Right lobe of liver (tissue), 6 donors: ENCODE data around the gene CYP27B1. TPM values are rescaled to one million over a fixed set of nuclear protein-coding genes. Genes with fewer than 3 reads are reported as not detected.

Experiments
- ATAC-seq, 4 donors: fragments of 200-7000 bp; cut with Tn5 transposase; one replicate each; pipeline ENCODE4 v1.9.1; 2020; ENCODE audit warnings: mild to moderate bottlenecking in 4 of 4, moderate library complexity in 4 of 4
- DNase-seq, 3 donors: peaks; one replicate each; pipeline ENCODE4 v3.0.0-alpha.2; 2020
- H3K27ac ChIP-seq, 3 donors: fragments of 200-600 bp; one replicate each; pipeline ENCODE4 v1.8.0; 2022
- H3K27me3 ChIP-seq, 2 donors: fragments of 200-600 bp; one replicate each; pipeline ENCODE4 v1.8.0; 2022
- H3K36me3 ChIP-seq, 4 donors: fragments of 200-600 bp; sonication (generic) in 1 of 4; one replicate each; pipeline versions ENCODE4 v1.5.1 to v1.8.0; 2017 to 2022; ENCODE audit warnings: control low read depth in 1 of 4
- H3K4me1 ChIP-seq, 4 donors: fragments of 200-600 bp; sonication (generic) in 1 of 4; one replicate each; pipeline versions ENCODE4 v1.5.1 to v1.8.0; 2017 to 2022; ENCODE audit warnings: control low read depth in 1 of 4
- H3K4me3 ChIP-seq, 3 donors: fragments of 200-600 bp; one replicate each; pipeline ENCODE4 v1.8.0; 2022
- H3K9me3 ChIP-seq, 4 donors: fragments of 200-600 bp; sonication (generic) in 1 of 4; one replicate each; pipeline versions ENCODE4 v1.5.1 to v1.8.0; 2017 to 2022; ENCODE audit warnings: control low read depth in 1 of 4
- POLR2A ChIP-seq: fragments of 450-650 bp; IDR thresholded peaks from one replicate; pipeline ENCODE4 v1.6.1; 2017; ENCODE audit warnings: antibody characterized with exemption, mild to moderate bottlenecking
- WGBS: methylation state at CpG from one replicate; pipeline ENCODE4 v1.1.6; 2018; ENCODE audit warnings: low coverage, low lambda C conversion rate; ENCODE audit not compliant: insufficient coverage; ENCODE audit errors: missing lambda C conversion rate; 5-methylcytosine and 5-hydroxymethylcytosine counted together
- intact Hi-C, 2 donors: fragments of 100-400 bp; cut with DNase I; formaldehyde crosslinking; loops; one replicate each; pipeline versions ENCODE4 v1.11.2 to v1.14.1; 2022
- total RNA-seq, 6 experiments: library from RNA; depleted of rRNA in 2 of 6; stranded (reverse); fragments of >200 nt in 2 of 6; fragmentation: NEBNext Ultra II Directional in 3 of 6; extraction: Animal tissue kit (Norgen Biotek cat#: 25700) in 3 of 6; gene quantifications; one replicate each; pipeline versions ENCODE4 v1.1.0 to v1.2.4, GENCODE V29; 2016 to 2023
- TF ChIP-seq, protein P1 (sequence below), 4 donors: fragments of 200-600 bp in 3 of 4; fragments of 450-650 bp in 1 of 4; IDR thresholded peaks; one replicate each; pipeline versions ENCODE4 v1.5.1 to v1.8.0; 2016 to 2022; ENCODE audit warnings: antibody characterized with exemption in 4 of 4, mild to moderate bottlenecking in 2 of 4
- donor health status: DM: no; HTN: yes; CAD: no.
- donor health status: DM: no; HTN: no; CAD: no.
- donor health status: DM: no; HTN: no; CAD: no.
- donor health status: DM: no; HTN: yes; CAD: no.
- donor health status: DM: no; HTN: yes; CAD: no.

CYP27B1 gene
- total RNA-seq, 6 experiments from 2014 or later, result 0.25 to 1.4 (median 0.81) TPM

GRCh38 chr12:57753756-57754337 lies 13.0 kb downstream of the CYP27B1 start:
- ATAC-seq, result no peak
- Histone ChIP-seq H3K4me1 (peaks cover 0 to 15% (median 3%) of the 10 kb centered on the region in 4 donors), H3K27ac (no peak overlapping the region), H3K36me3 (peaks cover 0 to 4% (median 0%) of the 10 kb centered on the region in 4 donors), H3K9me3 (no peaks in the 10 kb centered on the region), H3K27me3 (no peaks in the 10 kb centered on the region), H3K4me3 (no peak overlapping the region)
- WGBS, result 31% methylated on average over 1 of the region's 1 CpG
- TF ChIP-seq, protein P1, sequence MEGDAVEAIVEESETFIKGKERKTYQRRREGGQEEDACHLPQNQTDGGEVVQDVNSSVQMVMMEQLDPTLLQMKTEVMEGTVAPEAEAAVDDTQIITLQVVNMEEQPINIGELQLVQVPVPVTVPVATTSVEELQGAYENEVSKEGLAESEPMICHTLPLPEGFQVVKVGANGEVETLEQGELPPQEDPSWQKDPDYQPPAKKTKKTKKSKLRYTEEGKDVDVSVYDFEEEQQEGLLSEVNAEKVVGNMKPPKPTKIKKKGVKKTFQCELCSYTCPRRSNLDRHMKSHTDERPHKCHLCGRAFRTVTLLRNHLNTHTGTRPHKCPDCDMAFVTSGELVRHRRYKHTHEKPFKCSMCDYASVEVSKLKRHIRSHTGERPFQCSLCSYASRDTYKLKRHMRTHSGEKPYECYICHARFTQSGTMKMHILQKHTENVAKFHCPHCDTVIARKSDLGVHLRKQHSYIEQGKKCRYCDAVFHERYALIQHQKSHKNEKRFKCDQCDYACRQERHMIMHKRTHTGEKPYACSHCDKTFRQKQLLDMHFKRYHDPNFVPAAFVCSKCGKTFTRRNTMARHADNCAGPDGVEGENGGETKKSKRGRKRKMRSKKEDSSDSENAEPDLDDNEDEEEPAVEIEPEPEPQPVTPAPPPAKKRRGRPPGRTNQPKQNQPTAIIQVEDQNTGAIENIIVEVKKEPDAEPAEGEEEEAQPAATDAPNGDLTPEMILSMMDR (IDR thresholded peaks at IDR 0.05), result no peak
- TF ChIP-seq POLR2A, result no peak
- intact Hi-C loops, result no loop called here
- DNase-seq, result no peak

- intact Hi-C loops, result no loop called here
- no peak for TF ChIP-seq POLR2A
- TF ChIP-seq, protein P1 (IDR thresholded peaks at IDR 0.05), result no peak
- 6% methylated on average over 4 of the region's 5 CpGs for WGBS
- Histone ChIP-seq H3K4me1 (peaks cover 0 to 15% (median 3%) of the 10 kb centered on the region in 4 donors), H3K27ac (peak overlapping the region in 1 of 3 donors; percentile 32), H3K36me3 (peaks cover 0 to 16% (median 6%) of the 10 kb centered on the region in 4 donors), H3K4me3 (peak overlapping the region; percentile 22 to 90 (median 72)), H3K27me3 (no peaks in the 10 kb centered on the region), H3K9me3 (no peaks in the 10 kb centered on the region)
- DNase-seq, result no peak
- no peak for ATAC-seq
Observed at GRCh38 chr12:57752668-57753000, 14.2 kb downstream of the CYP27B1 start.

GRCh38 chr12:57751788-57752667 lies 14.8 kb downstream of the CYP27B1 start, which contains the start of gene CDK4:
Gene CDK4 (minus strand): TSS chr12:57752310. CDS start chr12:57751717, 593 bp downstream.
- Histone ChIP-seq H3K4me3 (peak within 1 kb of the TSS; percentile 72 to 92 (median 90)), H3K27me3 (no peaks in the 10 kb centered on the region), H3K27ac (peak within 1 kb of the TSS; percentile 47 to 92 (median 71)), H3K36me3 (peaks cover 0 to 22% (median 10%) of the 10 kb centered on the region in 4 donors), H3K9me3 (no peaks in the 10 kb centered on the region), H3K4me1 (peaks cover 0 to 15% (median 3%) of the 10 kb centered on the region in 4 donors)
- intact Hi-C loops, result no loop called here
- ATAC-seq (peak; percentile 86 to 91 (median 90)), DNase-seq (peak; percentile 99 to 100 (median 99))
- TF ChIP-seq, protein P1 (IDR thresholded peaks at IDR 0.05), result no peak
- peak; percentile 89 for TF ChIP-seq POLR2A
- WGBS, result 0% methylated on average over 16 of the region's 58 CpGs

- 21% methylated on average over 7 of the region's 8 CpGs for WGBS
- no peak for TF ChIP-seq POLR2A
- TF ChIP-seq, protein P1 (IDR thresholded peaks at IDR 0.05), result no peak
Observed at GRCh38 chr12:57751432-57751787, 15.5 kb downstream of the CYP27B1 start.

More at GRCh38 chr12:57751432-57751787, 15.5 kb downstream of the CYP27B1 start:
- DNase-seq (no peak), ATAC-seq (no peak)
- Histone ChIP-seq H3K27ac (peak overlapping the region; percentile 47 to 92 (median 71)), H3K4me1 (peaks cover 0 to 11% (median 3%) of the 10 kb centered on the region in 4 donors), H3K4me3 (peak overlapping the region; percentile 72 to 92 (median 90)), H3K36me3 (peaks cover 0 to 25% (median 13%) of the 10 kb centered on the region in 4 donors), H3K27me3 (no peaks in the 10 kb centered on the region), H3K9me3 (no peaks in the 10 kb centered on the region)
- intact Hi-C loops, result no loop called here
